SK-N-SH treated with all-trans-retinoic acid at 6 μM for 48 hours (cell line): ENCODE results near the gene ADPRS.

Experiments
- ATAC-seq: fragments of 200-7000 bp; cut with Tn5 transposase; 3 replicates; pipeline ENCODE4 v1.9.1; 2020; ENCODE audit warnings: mild to moderate bottlenecking, moderate library complexity
- ARNTL ChIP-seq: fragments of 450-650 bp; formaldehyde crosslinking; IDR thresholded peaks from 2 replicates; pipeline ENCODE4 v1.5.0; 2020; ENCODE audit warnings: low read depth, mild to moderate bottlenecking, moderate library complexity, borderline replicate concordance
- BACH2 ChIP-seq: fragments of 250-450 bp; sonication (Bioruptor Pico); IDR thresholded peaks from 2 replicates; pipeline ENCODE4 v1.9.0; 2021; ENCODE audit warnings: mild to moderate bottlenecking, borderline replicate concordance
- CSDC2 ChIP-seq: fragments of 250-450 bp; sonication (Bioruptor Pico); IDR thresholded peaks from 2 replicates; pipeline ENCODE4 v1.5.0; 2020; ENCODE audit warnings: mild to moderate bottlenecking, moderate library complexity
- GLIS3 ChIP-seq: fragments of 250-450 bp; sonication (Bioruptor Pico); IDR thresholded peaks from 2 replicates; pipeline ENCODE4 v1.5.0; 2020; ENCODE audit warnings: mild to moderate bottlenecking, moderate library complexity
- ISL1 ChIP-seq: fragments of 250-450 bp; sonication (Bioruptor Pico); IDR thresholded peaks from 2 replicates; pipeline ENCODE4 v2.1.2; 2022; ENCODE audit warnings: mild to moderate bottlenecking, moderate library complexity
- OSR1 ChIP-seq: fragments of 250-450 bp; sonication (Bioruptor Pico); IDR thresholded peaks from 2 replicates; pipeline ENCODE4 v1.8.0; 2022; ENCODE audit warnings: moderate library complexity, mild to moderate bottlenecking, inconsistent platforms
- PPARA ChIP-seq: fragments of 250-450 bp; sonication (Bioruptor Pico); IDR thresholded peaks from 2 replicates; pipeline ENCODE4 v1.5.0; 2020; ENCODE audit warnings: mild to moderate bottlenecking, borderline replicate concordance
- ZC3H10 ChIP-seq: fragments of 250-450 bp; sonication (Bioruptor Pico); IDR thresholded peaks from 2 replicates; pipeline ENCODE4 v1.5.1; 2021; ENCODE audit warnings: mild to moderate bottlenecking, moderate library complexity
- ZNF565 ChIP-seq: fragments of 450-650 bp; formaldehyde crosslinking; conservative IDR thresholded peaks from 2 replicates; pipeline ENCODE4 v1.5.0; 2020; ENCODE audit warnings: low read depth, mild to moderate bottlenecking, moderate library complexity
- ZNF70 ChIP-seq: fragments of 450-650 bp; formaldehyde crosslinking; IDR thresholded peaks from 2 replicates; pipeline ENCODE4 v1.5.0; 2020; ENCODE audit warnings: mild to moderate bottlenecking, moderate library complexity
- ZNF8 ChIP-seq: fragments of 450-650 bp; formaldehyde crosslinking; IDR thresholded peaks from 2 replicates; pipeline ENCODE4 v1.5.0; 2020; ENCODE audit warnings: mild to moderate bottlenecking, moderate library complexity
- TF ChIP-seq, protein P1 (sequence below): fragments of 250-450 bp; sonication (Bioruptor Pico); IDR thresholded peaks from 2 replicates; pipeline ENCODE4 v1.5.0; 2020; ENCODE audit warnings: mild to moderate bottlenecking, moderate library complexity
- TF ChIP-seq, protein P2 (sequence below): fragments of 250-450 bp; sonication (Bioruptor Pico); IDR thresholded peaks from 2 replicates; pipeline ENCODE4 v1.8.0; 2020; ENCODE audit warnings: mild to moderate bottlenecking, moderate library complexity, borderline replicate concordance
- TF ChIP-seq, protein P3 (sequence below): fragments of 250-450 bp; sonication (Bioruptor Pico); IDR thresholded peaks from 2 replicates; pipeline ENCODE4 v1.5.1; 2021; ENCODE audit warnings: mild to moderate bottlenecking, moderate library complexity
- TF ChIP-seq, protein P4 (sequence below): fragments of 250-450 bp; sonication (Bioruptor Pico); IDR thresholded peaks from 2 replicates; pipeline ENCODE4 v1.5.1; 2020; ENCODE audit warnings: low read depth, mild to moderate bottlenecking, moderate library complexity
- TF ChIP-seq, protein P5 (sequence below): fragments of 250-450 bp; sonication (Bioruptor Pico); IDR thresholded peaks from 2 replicates; pipeline ENCODE4 v1.8.0; 2021; ENCODE audit warnings: low read depth, mild to moderate bottlenecking, moderate library complexity, borderline replicate concordance

The ADPRS gene

DNA sequence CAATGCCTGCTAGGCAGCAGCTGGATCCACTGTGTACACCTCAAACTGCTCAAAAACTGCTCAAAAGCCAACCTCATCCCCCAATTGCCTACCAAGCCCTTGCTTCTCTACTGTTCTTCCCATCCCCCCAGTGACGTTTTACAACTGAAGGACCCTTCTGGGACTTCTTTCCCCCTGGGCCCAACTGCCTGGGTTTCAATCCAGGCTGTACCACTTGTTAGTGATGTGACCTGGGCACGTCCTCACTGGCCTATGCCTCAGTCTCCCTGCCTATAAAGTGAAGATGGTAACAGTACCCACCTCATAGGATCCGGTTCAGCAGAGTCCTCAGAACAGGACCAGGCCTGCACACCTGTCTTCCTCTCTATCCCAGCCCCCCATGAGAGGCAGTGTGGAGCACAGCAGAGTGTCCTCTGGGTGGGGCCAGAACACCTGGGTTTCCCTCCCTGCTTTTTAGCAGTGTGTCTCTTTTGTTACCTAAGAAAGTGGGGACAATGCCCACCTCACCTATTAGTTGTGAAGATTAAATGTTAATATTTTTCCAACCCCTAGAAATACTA is 6.7 kb upstream of the ADPRS start (continued):
- TF ChIP-seq, protein P1, sequence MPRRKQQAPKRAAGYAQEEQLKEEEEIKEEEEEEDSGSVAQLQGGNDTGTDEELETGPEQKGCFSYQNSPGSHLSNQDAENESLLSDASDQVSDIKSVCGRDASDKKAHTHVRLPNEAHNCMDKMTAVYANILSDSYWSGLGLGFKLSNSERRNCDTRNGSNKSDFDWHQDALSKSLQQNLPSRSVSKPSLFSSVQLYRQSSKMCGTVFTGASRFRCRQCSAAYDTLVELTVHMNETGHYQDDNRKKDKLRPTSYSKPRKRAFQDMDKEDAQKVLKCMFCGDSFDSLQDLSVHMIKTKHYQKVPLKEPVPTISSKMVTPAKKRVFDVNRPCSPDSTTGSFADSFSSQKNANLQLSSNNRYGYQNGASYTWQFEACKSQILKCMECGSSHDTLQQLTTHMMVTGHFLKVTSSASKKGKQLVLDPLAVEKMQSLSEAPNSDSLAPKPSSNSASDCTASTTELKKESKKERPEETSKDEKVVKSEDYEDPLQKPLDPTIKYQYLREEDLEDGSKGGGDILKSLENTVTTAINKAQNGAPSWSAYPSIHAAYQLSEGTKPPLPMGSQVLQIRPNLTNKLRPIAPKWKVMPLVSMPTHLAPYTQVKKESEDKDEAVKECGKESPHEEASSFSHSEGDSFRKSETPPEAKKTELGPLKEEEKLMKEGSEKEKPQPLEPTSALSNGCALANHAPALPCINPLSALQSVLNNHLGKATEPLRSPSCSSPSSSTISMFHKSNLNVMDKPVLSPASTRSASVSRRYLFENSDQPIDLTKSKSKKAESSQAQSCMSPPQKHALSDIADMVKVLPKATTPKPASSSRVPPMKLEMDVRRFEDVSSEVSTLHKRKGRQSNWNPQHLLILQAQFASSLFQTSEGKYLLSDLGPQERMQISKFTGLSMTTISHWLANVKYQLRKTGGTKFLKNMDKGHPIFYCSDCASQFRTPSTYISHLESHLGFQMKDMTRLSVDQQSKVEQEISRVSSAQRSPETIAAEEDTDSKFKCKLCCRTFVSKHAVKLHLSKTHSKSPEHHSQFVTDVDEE (CRISPR knock-in tag): no peak
- TF ChIP-seq, all 23 proteins: peak for 0

DNA sequence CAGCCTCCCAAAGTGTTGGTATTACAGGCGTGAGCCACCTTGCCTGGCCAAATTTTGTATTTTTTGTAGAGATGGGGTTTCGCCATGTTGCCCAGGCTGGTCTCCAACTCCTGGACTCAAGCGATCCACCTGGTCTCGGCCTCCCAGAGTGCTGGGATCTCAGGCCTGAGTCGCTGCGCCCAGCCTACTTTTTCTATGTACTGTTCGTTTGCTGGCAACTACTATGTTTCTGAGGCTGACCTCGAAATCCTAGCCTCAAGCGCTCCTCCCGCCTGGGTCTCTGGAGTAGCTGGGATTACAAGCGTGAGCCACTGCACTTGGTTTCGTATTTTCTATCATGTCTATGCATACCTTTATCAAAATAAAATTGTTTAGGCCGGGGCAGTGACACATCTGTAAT is 5.5 kb upstream of the ADPRS start:
- ATAC-seq: no peak
- TF ChIP-seq, protein P2, sequence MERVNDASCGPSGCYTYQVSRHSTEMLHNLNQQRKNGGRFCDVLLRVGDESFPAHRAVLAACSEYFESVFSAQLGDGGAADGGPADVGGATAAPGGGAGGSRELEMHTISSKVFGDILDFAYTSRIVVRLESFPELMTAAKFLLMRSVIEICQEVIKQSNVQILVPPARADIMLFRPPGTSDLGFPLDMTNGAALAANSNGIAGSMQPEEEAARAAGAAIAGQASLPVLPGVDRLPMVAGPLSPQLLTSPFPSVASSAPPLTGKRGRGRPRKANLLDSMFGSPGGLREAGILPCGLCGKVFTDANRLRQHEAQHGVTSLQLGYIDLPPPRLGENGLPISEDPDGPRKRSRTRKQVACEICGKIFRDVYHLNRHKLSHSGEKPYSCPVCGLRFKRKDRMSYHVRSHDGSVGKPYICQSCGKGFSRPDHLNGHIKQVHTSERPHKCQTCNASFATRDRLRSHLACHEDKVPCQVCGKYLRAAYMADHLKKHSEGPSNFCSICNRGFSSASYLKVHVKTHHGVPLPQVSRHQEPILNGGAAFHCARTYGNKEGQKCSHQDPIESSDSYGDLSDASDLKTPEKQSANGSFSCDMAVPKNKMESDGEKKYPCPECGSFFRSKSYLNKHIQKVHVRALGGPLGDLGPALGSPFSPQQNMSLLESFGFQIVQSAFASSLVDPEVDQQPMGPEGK (CRISPR knock-in tag): no peak
- TF ChIP-seq CSDC2 (CRISPR knock-in tag) (no peak), BACH2 (no peak), ZNF8 (CRISPR knock-in tag) (no peak), ZC3H10 (no peak), OSR1 (CRISPR knock-in tag) (no peak), ZNF70 (CRISPR knock-in tag) (no peak), ZNF565 (CRISPR knock-in tag) (no peak), PPARA (CRISPR knock-in tag) (no peak), ISL1 (CRISPR knock-in tag) (no peak), ARNTL (no peak), GLIS3 (CRISPR knock-in tag) (no peak)
- TF ChIP-seq, protein P3, sequence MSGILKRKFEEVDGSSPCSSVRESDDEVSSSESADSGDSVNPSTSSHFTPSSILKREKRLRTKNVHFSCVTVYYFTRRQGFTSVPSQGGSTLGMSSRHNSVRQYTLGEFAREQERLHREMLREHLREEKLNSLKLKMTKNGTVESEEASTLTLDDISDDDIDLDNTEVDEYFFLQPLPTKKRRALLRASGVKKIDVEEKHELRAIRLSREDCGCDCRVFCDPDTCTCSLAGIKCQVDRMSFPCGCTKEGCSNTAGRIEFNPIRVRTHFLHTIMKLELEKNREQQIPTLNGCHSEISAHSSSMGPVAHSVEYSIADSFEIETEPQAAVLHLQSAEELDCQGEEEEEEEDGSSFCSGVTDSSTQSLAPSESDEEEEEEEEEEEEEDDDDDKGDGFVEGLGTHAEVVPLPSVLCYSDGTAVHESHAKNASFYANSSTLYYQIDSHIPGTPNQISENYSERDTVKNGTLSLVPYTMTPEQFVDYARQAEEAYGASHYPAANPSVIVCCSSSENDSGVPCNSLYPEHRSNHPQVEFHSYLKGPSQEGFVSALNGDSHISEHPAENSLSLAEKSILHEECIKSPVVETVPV (CRISPR knock-in tag): no peak
- TF ChIP-seq, protein P4, sequence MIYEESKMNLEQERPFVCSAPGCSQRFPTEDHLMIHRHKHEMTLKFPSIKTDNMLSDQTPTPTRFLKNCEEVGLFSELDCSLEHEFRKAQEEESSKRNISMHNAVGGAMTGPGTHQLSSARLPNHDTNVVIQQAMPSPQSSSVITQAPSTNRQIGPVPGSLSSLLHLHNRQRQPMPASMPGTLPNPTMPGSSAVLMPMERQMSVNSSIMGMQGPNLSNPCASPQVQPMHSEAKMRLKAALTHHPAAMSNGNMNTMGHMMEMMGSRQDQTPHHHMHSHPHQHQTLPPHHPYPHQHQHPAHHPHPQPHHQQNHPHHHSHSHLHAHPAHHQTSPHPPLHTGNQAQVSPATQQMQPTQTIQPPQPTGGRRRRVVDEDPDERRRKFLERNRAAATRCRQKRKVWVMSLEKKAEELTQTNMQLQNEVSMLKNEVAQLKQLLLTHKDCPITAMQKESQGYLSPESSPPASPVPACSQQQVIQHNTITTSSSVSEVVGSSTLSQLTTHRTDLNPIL (CRISPR knock-in tag): no peak
- TF ChIP-seq, protein P1 (CRISPR knock-in tag): no peak
- TF ChIP-seq, protein P5, sequence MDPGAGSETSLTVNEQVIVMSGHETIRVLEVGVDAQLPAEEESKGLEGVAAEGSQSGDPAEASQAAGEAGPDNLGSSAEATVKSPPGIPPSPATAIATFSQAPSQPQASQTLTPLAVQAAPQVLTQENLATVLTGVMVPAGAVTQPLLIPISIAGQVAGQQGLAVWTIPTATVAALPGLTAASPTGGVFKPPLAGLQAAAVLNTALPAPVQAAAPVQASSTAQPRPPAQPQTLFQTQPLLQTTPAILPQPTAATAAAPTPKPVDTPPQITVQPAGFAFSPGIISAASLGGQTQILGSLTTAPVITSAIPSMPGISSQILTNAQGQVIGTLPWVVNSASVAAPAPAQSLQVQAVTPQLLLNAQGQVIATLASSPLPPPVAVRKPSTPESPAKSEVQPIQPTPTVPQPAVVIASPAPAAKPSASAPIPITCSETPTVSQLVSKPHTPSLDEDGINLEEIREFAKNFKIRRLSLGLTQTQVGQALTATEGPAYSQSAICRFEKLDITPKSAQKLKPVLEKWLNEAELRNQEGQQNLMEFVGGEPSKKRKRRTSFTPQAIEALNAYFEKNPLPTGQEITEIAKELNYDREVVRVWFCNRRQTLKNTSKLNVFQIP (CRISPR knock-in tag): no peak
